Measurements from ENCODE around the gene PKNOX2. TPM values are rescaled to one million over a fixed set of nuclear protein-coding genes. Genes with fewer than 3 reads are reported as not detected.

The PKNOX2 gene
- total RNA-seq, 1 experiment from 2014 or later = 3.7 TPM

- Mint-ChIP-seq H3K27ac (no peak overlapping the region), H3K36me3 (peaks cover 12% of the 10 kb centered on the region), H3K4me3 (no peak overlapping the region), H3K27me3 (ENCODE audit: low read depth) (peaks cover 25% of the 10 kb centered on the region), H3K9me3 (peaks cover 23% of the 10 kb centered on the region), H3K4me1 (peaks cover 44% of the 10 kb centered on the region)
- POLR2A ChIA-PET = no interaction called here
- TF ChIP-seq NR2C2 (CRISPR knock-in tag; IDR thresholded peaks at IDR 0.05) (no peak), FOXP1 (CRISPR knock-in tag; IDR thresholded peaks at IDR 0.05; ENCODE audit: borderline replicate concordance) (no peak)
- DNase-seq (ENCODE audit: low spot score) = no peak
- CTCF ChIA-PET = interaction anchor here (1.3 kb wide), 1 partner anchor 28 kb away, joined by 4 read pairs; no protein-coding TSS in a partner anchor
- ATAC-seq = no peak
These were observed 152.9 kb downstream of the PKNOX2 start for GRCh38 chr11:125317416-125317815.

GRCh38 chr11:125319649-125320048 is 155.1 kb downstream of the PKNOX2 start:
- ATAC-seq (no peak), DNase-seq (ENCODE audit: low spot score) (no peak)
- no peak for TF ChIP-seq ZNF423 (CRISPR knock-in tag; IDR thresholded peaks at IDR 0.05)
- no peak for TF ChIP-seq IRF1 (CRISPR knock-in tag; IDR thresholded peaks at IDR 0.05)
- no peak for TF ChIP-seq E2F1 (CRISPR knock-in tag; IDR thresholded peaks at IDR 0.05)
- no peak for TF ChIP-seq ATF1 (CRISPR knock-in tag; IDR thresholded peaks at IDR 0.05)
- no peak for TF ChIP-seq GABPB1 (CRISPR knock-in tag; IDR thresholded peaks at IDR 0.05)
- H3K27me3 Mint-ChIP-seq (ENCODE audit: low read depth) = peaks cover 19% of the 10 kb centered on the region
- peaks cover 12% of the 10 kb centered on the region for H3K36me3 Mint-ChIP-seq
- H3K9me3 Mint-ChIP-seq = peaks cover 20% of the 10 kb centered on the region
- ChIA-PET POLR2A (no interaction called here), CTCF (interaction anchor here (0.9 to 2.7 kb wide), 5 partner anchors 23 to 104 kb away, joined by 3 to 12 read pairs (median 3); no protein-coding TSS in a partner anchor)
- H3K4me3 Mint-ChIP-seq = no peak overlapping the region
- H3K27ac Mint-ChIP-seq = no peak overlapping the region
- peaks cover 22% of the 10 kb centered on the region for H3K4me1 Mint-ChIP-seq

GRCh38 chr11:125320347-125321076 is 156.0 kb downstream of the PKNOX2 start:
- ChIA-PET CTCF (interaction anchor here (0.6 to 2.7 kb wide), 9 partner anchors 22 to 229 kb away, joined by 3 to 12 read pairs (median 3); no protein-coding TSS in a partner anchor), POLR2A (no interaction called here)
- peaks cover 20% of the 10 kb centered on the region for H3K9me3 Mint-ChIP-seq
- no peak overlapping the region for H3K27ac Mint-ChIP-seq
- DNase-seq (ENCODE audit: low spot score) = no peak
- H3K27me3 Mint-ChIP-seq (ENCODE audit: low read depth) = peaks cover 19% of the 10 kb centered on the region
- H3K36me3 Mint-ChIP-seq = peaks cover 12% of the 10 kb centered on the region
- TF ChIP-seq ESRRA (CRISPR knock-in tag; IDR thresholded peaks at IDR 0.05; ENCODE audit: borderline replicate concordance) (no peak), IRF2 (CRISPR knock-in tag; IDR thresholded peaks at IDR 0.05; ENCODE audit: borderline replicate concordance, low read depth) (no peak), ATF2 (CRISPR knock-in tag; IDR thresholded peaks at IDR 0.05; ENCODE audit: borderline replicate concordance, low read depth) (no peak), TP53 (CRISPR knock-in tag; IDR thresholded peaks at IDR 0.05) (no peak), ZNF532 (CRISPR knock-in tag; IDR thresholded peaks at IDR 0.05; ENCODE audit: borderline replicate concordance) (no peak), ZNF416 (CRISPR knock-in tag; IDR thresholded peaks at IDR 0.05) (no peak), GABPB1 (CRISPR knock-in tag; IDR thresholded peaks at IDR 0.05) (no peak), PREB (CRISPR knock-in tag; IDR thresholded peaks at IDR 0.05; ENCODE audit: borderline replicate concordance) (no peak)
- H3K4me1 Mint-ChIP-seq = peaks cover 13% of the 10 kb centered on the region
- ATAC-seq = peak; percentile 73
- H3K4me3 Mint-ChIP-seq = no peak overlapping the region

All from WTC11 (cell line).